ENCODE measurements around the gene FUT3.

DNA sequence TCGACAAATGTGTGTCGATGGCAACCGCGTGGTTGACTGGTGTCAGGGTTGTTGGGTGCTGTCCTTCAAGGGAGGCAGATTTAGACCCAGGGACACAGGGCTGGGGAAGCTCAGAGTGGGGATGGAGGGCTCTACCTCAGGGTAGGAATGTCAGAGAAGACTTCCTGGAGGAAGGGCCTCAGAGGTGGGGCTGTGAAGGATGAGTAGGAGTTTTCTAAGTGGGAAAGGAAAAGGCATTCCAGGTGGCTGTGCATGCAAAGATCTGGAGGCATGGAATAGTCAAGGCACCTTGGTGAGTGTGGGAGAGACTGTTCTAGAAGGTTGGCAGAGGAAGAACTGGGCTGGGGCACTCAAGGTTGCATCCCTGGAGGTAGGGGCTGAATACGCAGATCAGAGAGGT, 44.3 kb downstream of the FUT3 start:
- TF ChIP-seq CTCF (IDR thresholded peaks at IDR 0.05; ENCODE audit: control extremely low read depth in 1 of 3, insufficient read depth in 1 of 3, low read depth in 1 of 3, low read length in 3 of 3) (no peak), MAX (IDR thresholded peaks at IDR 0.05) (no peak), SP1 (IDR thresholded peaks at IDR 0.05; ENCODE audit: low read depth, low read length) (no peak), TAF1 (IDR thresholded peaks at IDR 0.05; ENCODE audit: low read depth, low read length) (no peak), POLR2A (IDR thresholded peaks at IDR 0.05; ENCODE audit: control extremely low read depth in 1 of 2, low read depth in 2 of 2, low read length in 2 of 2) (no peak), POLR2AphosphoS5 (IDR thresholded peaks at IDR 0.05; ENCODE audit: low read depth, low read length) (no peak), JUND (IDR thresholded peaks at IDR 0.05; ENCODE audit: low read length) (no peak), JUN (IDR thresholded peaks at IDR 0.05; ENCODE audit: low read depth, low read length) (no peak), EP300 (IDR thresholded peaks at IDR 0.05; ENCODE audit: borderline replicate concordance in 1 of 2, low read depth in 2 of 2, low read length in 2 of 2) (no peak), ATF3 (IDR thresholded peaks at IDR 0.05; ENCODE audit: insufficient read depth, low read depth, low read length) (no peak)

Data from H1 (cell line).